AG04450 (cell line): ENCODE measurements around the gene NR2C2. TPM values are rescaled to one million over a fixed set of nuclear protein-coding genes. Genes with fewer than 3 reads are reported as not detected.

Source experiments
- CTCF ChIA-PET: fragments of 300-600, 350-600 bp; formaldehyde crosslinking; extraction: SDS; loops from one replicate; lab custom pipeline; 2022; ENCODE audit warnings: antibody characterized with exemption, inconsistent platforms; lab: Charles Lee
- POLR2A ChIA-PET: fragments of 350-600 bp; formaldehyde crosslinking; extraction: SDS; loops from one replicate; lab custom pipeline; 2021; ENCODE audit warnings: antibody characterized with exemption, inconsistent platforms; lab: Yijun Ruan, JAX
- DNase-seq: peaks from one replicate; pipeline ENCODE4 v3.0.0-alpha.2; 2011; ENCODE audit warnings: low read depth, low spot score
- H3K27ac ChIP-seq: one replicate; pipeline ENCODE4 v1.5.1; 2012; ENCODE audit warnings: low read depth, low read length, control low read depth
- H3K27me3 ChIP-seq: one replicate; pipeline ENCODE4 v1.6.0; 2012; ENCODE audit warnings: low read length; ENCODE audit not compliant: control insufficient read depth, insufficient read depth
- H3K4me3 ChIP-seq: 2 replicates; pipeline ENCODE4 v1.5.1; 2011; ENCODE audit warnings: mild to moderate bottlenecking, low read depth, low read length, control low read depth
- H3K9me3 ChIP-seq: 2 replicates; pipeline ENCODE4 v1.5.1; 2012; ENCODE audit warnings: low read length; ENCODE audit not compliant: control insufficient read depth, insufficient read depth
- polyA plus RNA-seq: library from polyadenylated mRNA; depleted of rRNA; stranded (reverse); fragments of >200 nt; gene quantifications from 2 replicates; pipeline ENCODE4 v1.2.3, GENCODE V29; 2011
- TF ChIP-seq, protein P1 (sequence below): IDR thresholded peaks from 2 replicates; pipeline ENCODE4 v1.5.1; 2011; ENCODE audit warnings: low read depth, low read length, control low read depth, inconsistent platforms

NR2C2 gene
- polyA plus RNA-seq, 1 experiment, result 16.1 TPM

DNA sequence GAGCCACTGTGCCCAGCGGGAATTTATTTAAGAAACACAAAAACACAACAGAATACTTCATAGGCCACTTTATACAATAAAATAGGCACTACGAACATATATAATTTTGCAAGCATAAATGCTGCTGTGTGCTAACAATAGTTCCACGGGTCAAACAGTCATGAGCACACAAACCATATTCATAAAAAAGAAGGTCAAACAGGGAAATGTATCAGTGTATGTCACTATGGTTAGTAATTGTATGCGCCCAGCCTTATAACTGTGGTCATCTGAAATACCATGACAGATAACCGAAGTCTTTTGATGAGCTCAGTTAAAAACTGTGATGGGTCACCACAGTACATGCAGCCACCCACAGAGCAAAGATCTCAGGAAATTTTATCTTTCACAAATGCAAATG, 38.1 kb upstream of the NR2C2 start:
- no peak for DNase-seq
- ChIA-PET CTCF (interaction anchor here (1.0 kb wide), 1 partner anchor 401 kb away, joined by 3 read pairs; no protein-coding TSS in a partner anchor), POLR2A (no interaction called here)

DNA sequence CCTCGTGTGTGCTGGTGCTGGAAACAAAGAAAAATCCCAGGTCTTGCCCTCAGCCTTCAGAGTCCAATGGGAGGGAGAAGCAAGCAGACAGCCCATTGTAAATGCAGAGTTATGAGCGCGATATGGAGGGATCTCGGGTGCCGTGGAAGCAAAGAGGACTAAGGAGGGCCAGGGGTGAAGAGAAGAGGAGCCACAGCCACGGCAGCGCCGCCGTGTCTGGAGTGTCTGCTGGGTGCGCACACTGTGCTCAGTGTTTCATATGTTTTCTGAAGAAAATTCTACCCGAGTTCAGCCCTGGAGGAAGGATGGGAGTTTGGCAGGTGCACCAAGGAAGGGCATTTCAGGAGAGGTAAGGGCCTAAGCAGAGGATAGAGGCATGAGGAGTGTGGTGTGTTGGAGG, 35.7 kb upstream of the NR2C2 start:
- H3K4me3 ChIP-seq, result no peak overlapping the region
- peaks cover 9% of the 10 kb centered on the region for H3K27me3 ChIP-seq
- CTCF ChIA-PET, result interaction anchor here (1.8 kb wide), 1 partner anchor 238 kb away, joined by 6 read pairs; no protein-coding TSS in a partner anchor
- H3K27ac ChIP-seq, result no peak overlapping the region
- H3K9me3 ChIP-seq, result no peaks in the 10 kb centered on the region
- no peak for DNase-seq
- POLR2A ChIA-PET, result no interaction called here
- TF ChIP-seq, protein P1, sequence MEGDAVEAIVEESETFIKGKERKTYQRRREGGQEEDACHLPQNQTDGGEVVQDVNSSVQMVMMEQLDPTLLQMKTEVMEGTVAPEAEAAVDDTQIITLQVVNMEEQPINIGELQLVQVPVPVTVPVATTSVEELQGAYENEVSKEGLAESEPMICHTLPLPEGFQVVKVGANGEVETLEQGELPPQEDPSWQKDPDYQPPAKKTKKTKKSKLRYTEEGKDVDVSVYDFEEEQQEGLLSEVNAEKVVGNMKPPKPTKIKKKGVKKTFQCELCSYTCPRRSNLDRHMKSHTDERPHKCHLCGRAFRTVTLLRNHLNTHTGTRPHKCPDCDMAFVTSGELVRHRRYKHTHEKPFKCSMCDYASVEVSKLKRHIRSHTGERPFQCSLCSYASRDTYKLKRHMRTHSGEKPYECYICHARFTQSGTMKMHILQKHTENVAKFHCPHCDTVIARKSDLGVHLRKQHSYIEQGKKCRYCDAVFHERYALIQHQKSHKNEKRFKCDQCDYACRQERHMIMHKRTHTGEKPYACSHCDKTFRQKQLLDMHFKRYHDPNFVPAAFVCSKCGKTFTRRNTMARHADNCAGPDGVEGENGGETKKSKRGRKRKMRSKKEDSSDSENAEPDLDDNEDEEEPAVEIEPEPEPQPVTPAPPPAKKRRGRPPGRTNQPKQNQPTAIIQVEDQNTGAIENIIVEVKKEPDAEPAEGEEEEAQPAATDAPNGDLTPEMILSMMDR, result no peak

More for the DNA sequence above, 38.1 kb upstream of the NR2C2 start:
- Histone ChIP-seq H3K9me3 (no peaks in the 10 kb centered on the region; the same call in 1 of the 2 replicates), H3K27ac (no peak overlapping the region), H3K4me3 (no peak overlapping the region), H3K27me3 (peaks cover 11% of the 10 kb centered on the region)
- TF ChIP-seq, protein P1, result no peak

DNA sequence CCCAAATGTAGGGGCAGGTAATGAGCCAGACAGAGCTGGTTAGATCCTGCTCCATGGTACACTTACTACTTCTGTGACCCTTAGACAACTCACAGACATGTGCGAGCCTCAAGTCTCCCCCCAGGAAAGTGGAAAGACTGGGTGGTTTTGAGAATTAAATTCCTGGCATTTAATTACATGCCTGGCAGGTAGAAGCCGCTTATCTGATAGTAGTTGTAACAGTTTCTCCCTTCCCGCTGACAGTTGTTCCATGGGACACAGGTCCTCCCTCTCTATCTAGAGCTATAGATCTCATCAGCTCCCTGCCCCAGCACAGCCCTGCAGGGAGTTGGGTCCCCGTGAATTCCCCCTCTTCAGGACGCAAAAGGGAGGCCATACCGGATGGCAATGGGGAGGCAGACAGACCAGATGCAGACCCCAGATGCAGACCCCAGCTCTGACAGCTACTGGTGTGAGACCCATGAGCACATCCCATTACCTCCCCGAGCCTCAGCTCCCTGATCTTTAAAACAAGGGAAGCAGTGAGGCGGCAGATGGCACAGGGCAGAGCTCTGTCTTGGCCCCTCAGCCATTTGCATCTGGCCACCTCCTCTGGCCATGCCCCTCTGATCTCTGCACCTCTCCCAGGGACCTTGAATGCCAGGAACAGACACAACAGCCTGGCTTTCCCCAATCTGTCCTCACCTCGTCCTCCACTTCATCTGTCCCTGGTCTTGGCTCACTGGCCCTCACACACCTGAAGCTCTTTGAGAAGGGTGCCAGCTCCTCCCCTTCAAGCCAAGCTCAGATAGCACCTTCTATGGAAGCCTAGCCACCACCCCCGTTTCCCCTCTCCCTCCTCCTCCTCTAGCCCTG, 34.1 kb upstream of the NR2C2 start:
- peaks cover 10% of the 10 kb centered on the region for H3K27me3 ChIP-seq
- no peak overlapping the region for H3K27ac ChIP-seq
- no peak for DNase-seq
- TF ChIP-seq, protein P1, result no peak
- no peak overlapping the region for H3K4me3 ChIP-seq
- H3K9me3 ChIP-seq, result no peaks in the 10 kb centered on the region
- CTCF ChIA-PET, result interaction anchor here (0.8 to 1.8 kb wide), 2 partner anchors 240 to 404 kb away, joined by 4 to 6 read pairs; no protein-coding TSS in a partner anchor
- POLR2A ChIA-PET, result no interaction called here

DNA sequence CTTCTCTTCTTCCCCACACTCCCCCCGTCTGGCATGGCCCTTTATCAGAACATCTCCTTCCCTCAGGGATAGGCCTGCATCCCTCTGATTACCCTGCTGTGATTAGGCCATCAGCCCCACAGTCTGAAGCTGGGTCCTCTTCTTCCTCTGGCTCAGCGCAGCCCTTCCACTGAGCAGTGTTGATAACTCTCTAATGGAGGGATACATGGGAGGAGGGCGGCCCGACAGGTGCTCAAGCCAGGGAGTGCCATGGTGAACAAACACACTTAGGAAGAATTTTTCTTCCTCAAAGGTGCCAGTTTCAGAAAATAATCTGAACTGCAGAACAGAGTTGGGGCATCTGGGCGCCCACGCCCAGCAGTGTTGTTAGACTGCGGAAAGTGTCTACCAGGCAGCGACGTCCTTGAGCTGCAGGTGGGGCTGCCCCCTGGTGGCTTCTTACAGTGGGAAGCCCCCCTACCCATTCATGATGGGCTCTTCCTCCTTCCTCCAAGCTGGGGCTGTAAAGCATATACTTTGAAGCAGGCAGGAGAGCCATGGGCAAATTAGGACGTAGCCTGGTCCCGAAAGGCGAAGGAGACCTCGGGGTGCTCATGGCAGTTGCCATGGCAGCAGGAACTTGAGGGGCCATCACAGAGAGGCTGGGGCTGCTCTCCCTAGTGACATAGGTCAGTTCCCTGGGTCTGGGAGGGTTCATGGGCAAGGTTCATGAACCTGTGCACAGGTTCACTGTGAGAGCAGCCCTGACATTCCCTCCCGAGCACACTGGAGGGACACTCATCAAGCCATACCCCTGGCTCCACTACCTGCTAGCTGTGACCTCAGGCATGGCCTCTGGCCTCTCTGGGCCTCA, 33.2 kb upstream of the NR2C2 start:
- ChIA-PET POLR2A (no interaction called here), CTCF (no interaction called here)
- Histone ChIP-seq H3K27ac (no peak overlapping the region), H3K4me3 (no peak overlapping the region), H3K27me3 (peaks cover 10% of the 10 kb centered on the region), H3K9me3 (no peaks in the 10 kb centered on the region)
- TF ChIP-seq, protein P1, result no peak
- DNase-seq, result no peak
